Glutamatergic neuron (in vitro differentiated cells): Measurements from ENCODE around the gene TAPT1. TPM values are rescaled to one million over a fixed set of nuclear protein-coding genes. Genes with fewer than 3 reads are reported as not detected.
"Not testable (repeated sequence)": the region's sequence is repeated elsewhere in the genome, so short reads cannot be mapped to it uniquely, and the experiment has no call there.

Source experiments
- DNase-seq: peaks from one replicate; pipeline ENCODE4 v3.0.0; 2022
- H3K27ac Mint-ChIP-seq: one replicate; pipeline ENCODE4 v1.8.0; 2020; ENCODE audit warnings: mild to moderate bottlenecking, mixed read lengths, inconsistent platforms; ENCODE audit not compliant: unreplicated experiment
- H3K27me3 Mint-ChIP-seq: one replicate; pipeline ENCODE4 v1.8.0; 2020; ENCODE audit warnings: mild to moderate bottlenecking, moderate library complexity, mixed read lengths, inconsistent platforms; ENCODE audit not compliant: unreplicated experiment
- H3K36me3 Mint-ChIP-seq: one replicate; pipeline ENCODE4 v1.8.0; 2020; ENCODE audit warnings: mild to moderate bottlenecking, mixed read lengths, inconsistent platforms; ENCODE audit not compliant: unreplicated experiment
- H3K4me1 Mint-ChIP-seq: one replicate; pipeline ENCODE4 v1.8.0; 2020; ENCODE audit warnings: mild to moderate bottlenecking, low read depth, mixed read lengths, inconsistent platforms; ENCODE audit not compliant: unreplicated experiment
- H3K4me3 Mint-ChIP-seq: one replicate; pipeline ENCODE4 v1.8.0; 2020; ENCODE audit warnings: mild to moderate bottlenecking, mixed read lengths, inconsistent platforms; ENCODE audit not compliant: unreplicated experiment
- H3K9me3 Mint-ChIP-seq: one replicate; pipeline ENCODE4 v1.8.0; 2020; ENCODE audit warnings: mild to moderate bottlenecking, moderate library complexity, mixed read lengths, inconsistent platforms; ENCODE audit not compliant: unreplicated experiment
- total RNA-seq: library from RNA; stranded (reverse); fragmentation: NEBNext Ultra II Directional; extraction: Animal tissue kit (Norgen Biotek cat#: 25700); gene quantifications from one replicate; pipeline ENCODE4 v1.2.1, GENCODE V29; 2021; ENCODE audit not compliant: unreplicated experiment
- TF ChIP-seq, protein P1 (sequence below): fragments of 200-600 bp; sonication (generic); IDR thresholded peaks from one replicate; pipeline ENCODE4 v1.5.0; 2021; ENCODE audit not compliant: partially characterized antibody, unreplicated experiment

The TAPT1 gene
- total RNA-seq, 1 donor from 2014 or later: 28.9 TPM

- Mint-ChIP-seq H3K9me3 (peaks cover 7% of the 10 kb centered on the region), H3K27me3 (no peaks in the 10 kb centered on the region), H3K4me1 (no peaks in the 10 kb centered on the region), H3K27ac (no peak overlapping the region), H3K36me3 (no peaks in the 10 kb centered on the region), H3K4me3 (no peak overlapping the region)
- TF ChIP-seq, protein P1, sequence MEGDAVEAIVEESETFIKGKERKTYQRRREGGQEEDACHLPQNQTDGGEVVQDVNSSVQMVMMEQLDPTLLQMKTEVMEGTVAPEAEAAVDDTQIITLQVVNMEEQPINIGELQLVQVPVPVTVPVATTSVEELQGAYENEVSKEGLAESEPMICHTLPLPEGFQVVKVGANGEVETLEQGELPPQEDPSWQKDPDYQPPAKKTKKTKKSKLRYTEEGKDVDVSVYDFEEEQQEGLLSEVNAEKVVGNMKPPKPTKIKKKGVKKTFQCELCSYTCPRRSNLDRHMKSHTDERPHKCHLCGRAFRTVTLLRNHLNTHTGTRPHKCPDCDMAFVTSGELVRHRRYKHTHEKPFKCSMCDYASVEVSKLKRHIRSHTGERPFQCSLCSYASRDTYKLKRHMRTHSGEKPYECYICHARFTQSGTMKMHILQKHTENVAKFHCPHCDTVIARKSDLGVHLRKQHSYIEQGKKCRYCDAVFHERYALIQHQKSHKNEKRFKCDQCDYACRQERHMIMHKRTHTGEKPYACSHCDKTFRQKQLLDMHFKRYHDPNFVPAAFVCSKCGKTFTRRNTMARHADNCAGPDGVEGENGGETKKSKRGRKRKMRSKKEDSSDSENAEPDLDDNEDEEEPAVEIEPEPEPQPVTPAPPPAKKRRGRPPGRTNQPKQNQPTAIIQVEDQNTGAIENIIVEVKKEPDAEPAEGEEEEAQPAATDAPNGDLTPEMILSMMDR: no peak
- DNase-seq: no peak
These were observed 75.6 kb downstream of the TAPT1 start for GRCh38 chr4:16150716-16151115.

- not testable (repeated sequence) for H3K4me1 Mint-ChIP-seq, H3K4me3 Mint-ChIP-seq, H3K27me3 Mint-ChIP-seq, H3K36me3 Mint-ChIP-seq, H3K27ac Mint-ChIP-seq
- DNase-seq: peak; percentile 34
- H3K9me3 Mint-ChIP-seq: peaks cover 12% of the 10 kb centered on the region
These were observed 81.4 kb downstream of the TAPT1 start for GRCh38 chr4:16144913-16145312.

GRCh38 chr4:16142598-16143310 is 83.5 kb downstream of the TAPT1 start:
- Mint-ChIP-seq H3K27me3 (peaks cover 5% of the 10 kb centered on the region), H3K4me1 (no peaks in the 10 kb centered on the region), H3K9me3 (peaks cover 8% of the 10 kb centered on the region), H3K36me3 (no peaks in the 10 kb centered on the region), H3K4me3 (no peak overlapping the region), H3K27ac (no peak overlapping the region)
- TF ChIP-seq, protein P1: no peak
- no peak for DNase-seq

DNA sequence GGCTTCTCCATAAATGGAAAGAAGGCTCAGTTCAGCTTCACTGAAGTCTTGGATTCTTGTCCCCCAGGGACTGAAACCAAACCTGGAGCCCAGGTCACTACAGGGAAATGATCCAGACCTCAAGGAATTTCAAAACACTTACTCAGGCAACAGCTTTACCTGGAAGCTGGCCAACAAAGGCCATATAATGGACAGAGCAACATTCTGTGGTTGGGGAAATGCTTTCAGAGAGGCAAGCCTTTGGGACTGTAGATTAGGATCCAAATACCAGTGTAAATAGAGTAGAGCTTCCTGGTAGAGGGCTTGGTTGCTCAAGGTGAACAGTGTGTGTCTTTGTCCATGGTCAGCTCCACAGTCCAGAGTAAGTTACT is 85.4 kb downstream of the TAPT1 start:
- Mint-ChIP-seq H3K27ac (no peak overlapping the region), H3K4me1 (no peaks in the 10 kb centered on the region), H3K36me3 (no peaks in the 10 kb centered on the region), H3K27me3 (peaks cover 7% of the 10 kb centered on the region), H3K9me3 (peaks cover 8% of the 10 kb centered on the region), H3K4me3 (no peak overlapping the region)
- no peak for DNase-seq
- TF ChIP-seq, protein P1: no peak

GRCh38 chr4:16140231-16140878 is 85.9 kb downstream of the TAPT1 start:
- H3K27me3 Mint-ChIP-seq: peaks cover 7% of the 10 kb centered on the region
- H3K36me3 Mint-ChIP-seq: no peaks in the 10 kb centered on the region
- no peak overlapping the region for H3K4me3 Mint-ChIP-seq
- no peak overlapping the region for H3K27ac Mint-ChIP-seq
- H3K4me1 Mint-ChIP-seq: no peaks in the 10 kb centered on the region
- DNase-seq: no peak
- TF ChIP-seq, protein P1: no peak
- peaks cover 7% of the 10 kb centered on the region for H3K9me3 Mint-ChIP-seq
